Stimulated activated CD8-positive, alpha-beta memory T cell treated with anti-CD3 and anti-CD28 coated beads, Interleukin-4, amount 100 ng/mL, for 24 hours (primary cell): ENCODE measurements around the gene PRKCE.

Experiments
- DNase-seq: peaks from one replicate; pipeline ENCODE4 v3.0.0-alpha.2; 2020; ENCODE audit warnings: low read depth

Gene PRKCE

DNA sequence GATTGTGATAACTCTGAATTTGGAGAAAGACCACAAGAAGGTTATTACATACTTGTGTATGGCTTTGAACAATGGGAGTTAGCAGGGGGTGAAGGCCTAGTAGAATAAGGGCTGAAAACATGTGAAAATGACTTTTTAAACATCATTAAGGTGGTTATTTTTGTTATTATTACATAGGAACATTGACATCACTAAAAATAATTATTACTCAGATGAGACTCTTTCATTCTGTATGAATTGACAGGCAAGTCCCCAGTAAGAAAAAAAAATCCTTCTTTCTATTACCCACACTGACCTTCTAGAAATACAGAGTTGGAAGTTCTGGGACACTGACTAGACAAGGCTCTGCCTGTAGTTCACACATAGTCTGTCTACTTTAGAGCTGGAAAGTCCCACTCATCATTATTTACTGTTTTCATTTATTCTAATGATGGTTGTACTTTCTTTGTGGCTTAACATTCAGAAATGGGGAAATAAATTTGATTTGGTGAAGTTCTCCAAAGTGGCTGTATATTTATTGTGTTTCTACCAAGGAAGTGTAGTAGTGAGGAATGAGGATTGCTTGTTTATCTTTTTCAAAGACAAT is 426.1 kb downstream of the PRKCE start:
- no peak for DNase-seq

- DNase-seq = no peak
Observed at GRCh38 chr2:46079985-46080560, 428.6 kb downstream of the PRKCE start.

GRCh38 chr2:46082531-46083485 is 431.3 kb downstream of the PRKCE start:
- no peak for DNase-seq

DNA sequence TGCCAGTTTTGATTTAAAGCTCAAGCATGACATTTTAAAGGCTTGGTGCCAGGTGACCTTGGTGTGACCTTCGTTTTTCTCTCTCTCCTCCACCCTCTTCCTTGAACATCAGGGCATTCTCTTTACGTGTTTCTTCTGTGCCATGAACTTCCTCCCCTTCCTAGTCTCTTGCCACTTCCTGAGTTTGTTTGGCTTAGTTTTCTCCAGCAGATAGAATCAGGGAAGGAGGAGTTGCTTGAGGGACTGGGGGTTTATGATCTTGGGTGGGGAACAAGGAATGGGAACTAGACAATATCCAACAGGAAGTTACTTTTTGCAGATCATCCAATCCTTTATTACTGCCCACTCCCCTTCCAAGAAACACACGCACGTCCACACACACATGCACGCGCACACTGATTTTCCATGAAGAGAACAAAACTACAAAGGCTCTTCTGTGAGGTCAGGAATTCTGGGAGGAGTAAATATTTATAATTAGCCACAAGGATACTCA is 435.1 kb downstream of the PRKCE start:
- no peak for DNase-seq

DNA sequence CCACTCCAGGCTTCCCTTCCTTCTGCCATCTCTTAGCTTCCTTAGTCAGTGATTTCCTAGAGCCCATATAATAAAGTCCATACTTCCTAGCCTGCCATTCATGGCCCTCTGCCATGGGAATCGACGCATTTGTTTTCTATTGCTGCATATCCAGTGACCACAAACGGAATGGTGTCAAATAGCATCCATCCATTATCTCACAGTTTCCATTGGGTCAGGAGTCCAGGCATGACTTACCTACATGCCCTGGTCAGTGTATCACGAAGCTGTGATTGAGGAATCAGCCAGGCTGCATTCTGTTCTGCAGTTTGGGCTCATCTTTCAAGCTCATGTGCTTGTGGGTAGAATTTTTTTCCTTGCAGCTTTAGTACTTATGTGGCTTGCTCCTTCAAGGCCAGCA is 436.0 kb downstream of the PRKCE start:
- no peak for DNase-seq

GRCh38 chr2:46091004-46091403 is 439.5 kb downstream of the PRKCE start:
- no peak for DNase-seq

GRCh38 chr2:46091961-46092667 is 440.6 kb downstream of the PRKCE start:
- DNase-seq = no peak

GRCh38 chr2:46094689-46095088 is 443.2 kb downstream of the PRKCE start:
- DNase-seq = no peak

GRCh38 chr2:46095830-46096229 is 444.4 kb downstream of the PRKCE start:
- no peak for DNase-seq

DNA sequence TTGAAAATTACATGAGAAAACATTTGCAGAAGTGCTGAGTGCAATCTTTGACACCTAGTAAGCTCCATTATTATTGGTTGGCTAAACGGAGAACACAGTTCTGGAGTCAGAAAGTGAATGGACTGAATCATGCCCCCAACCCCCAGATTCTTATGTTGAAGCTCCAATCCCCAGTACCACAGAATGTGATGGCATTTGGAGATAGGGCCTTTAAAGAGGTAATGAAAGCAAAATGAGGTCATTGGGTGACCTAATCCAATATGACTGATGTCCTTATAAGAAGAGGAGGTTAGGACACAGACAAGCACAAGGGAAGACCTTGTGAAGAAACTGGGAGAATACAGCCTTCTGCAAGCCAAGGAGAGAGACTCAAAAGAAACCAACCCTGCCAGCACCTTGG is 444.8 kb downstream of the PRKCE start:
- no peak for DNase-seq

DNA sequence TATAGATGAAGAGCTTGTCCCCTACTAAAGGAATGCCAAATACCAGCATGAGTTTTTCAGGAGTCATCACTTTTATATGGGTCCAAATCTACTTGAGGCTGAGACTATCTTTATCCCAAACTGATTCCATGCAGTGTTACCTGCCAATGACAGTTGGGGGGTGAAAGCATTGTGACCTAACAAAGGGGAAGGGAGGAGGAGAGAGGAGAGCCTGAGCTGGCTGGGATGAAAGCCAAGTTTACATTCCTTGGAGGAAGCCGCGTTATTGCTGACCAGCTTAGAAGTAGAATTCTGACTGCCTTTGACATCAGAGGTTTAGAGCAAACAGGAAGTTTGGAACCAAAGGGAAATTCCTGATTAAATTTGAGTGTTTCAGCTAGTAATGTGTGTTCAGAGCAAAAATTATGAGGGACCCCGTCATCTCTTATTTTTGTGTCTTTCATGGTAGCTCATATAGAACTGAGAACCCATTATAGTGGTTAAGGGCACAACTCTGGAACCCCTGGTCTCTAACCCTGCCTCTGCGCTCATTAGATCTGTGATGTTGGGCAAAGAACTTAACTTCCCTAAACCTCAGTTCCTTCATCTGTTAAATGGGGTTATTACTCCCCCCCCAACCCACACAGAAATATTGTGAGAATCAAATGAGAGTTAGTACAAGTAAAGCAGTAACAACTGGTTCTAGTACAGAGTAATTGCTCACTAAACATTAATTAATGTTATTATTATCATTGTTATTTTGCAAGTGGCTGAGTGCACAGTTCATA is 446.4 kb downstream of the PRKCE start:
- DNase-seq = no peak

- DNase-seq = no peak
Observed at GRCh38 chr2:46098621-46099062, 447.2 kb downstream of the PRKCE start.

DNA sequence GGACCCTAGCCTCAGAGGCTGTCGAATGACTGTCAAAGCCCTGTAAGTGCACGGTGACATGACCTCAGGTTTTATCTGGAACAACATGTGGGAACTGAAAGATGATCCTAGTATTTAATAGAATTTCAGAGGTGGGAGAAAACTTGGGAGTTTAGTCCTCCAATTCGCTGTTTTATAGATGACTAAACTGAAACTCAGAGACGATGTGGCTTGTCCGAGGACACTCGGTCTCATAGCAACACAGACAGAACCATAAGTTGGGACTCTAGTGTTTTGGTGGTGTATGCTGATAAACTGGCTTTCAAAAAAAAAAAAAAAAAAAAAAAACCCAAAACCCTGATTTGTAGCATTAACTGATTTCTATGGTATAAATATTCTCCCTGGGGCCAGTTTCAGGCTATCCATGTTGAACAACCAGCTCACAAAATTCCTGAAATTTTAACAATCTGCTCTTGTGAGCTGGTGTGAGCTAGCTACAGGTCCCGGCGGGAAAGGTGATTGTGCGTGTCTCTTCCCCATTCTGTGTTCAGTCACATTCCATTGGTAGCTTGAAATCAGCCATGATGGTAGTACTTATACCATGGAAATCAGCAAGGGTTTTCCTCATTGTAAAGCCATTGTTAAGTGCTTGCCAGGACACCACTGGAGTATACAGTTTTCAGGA is 450.2 kb downstream of the PRKCE start:
- DNase-seq = no peak

DNA sequence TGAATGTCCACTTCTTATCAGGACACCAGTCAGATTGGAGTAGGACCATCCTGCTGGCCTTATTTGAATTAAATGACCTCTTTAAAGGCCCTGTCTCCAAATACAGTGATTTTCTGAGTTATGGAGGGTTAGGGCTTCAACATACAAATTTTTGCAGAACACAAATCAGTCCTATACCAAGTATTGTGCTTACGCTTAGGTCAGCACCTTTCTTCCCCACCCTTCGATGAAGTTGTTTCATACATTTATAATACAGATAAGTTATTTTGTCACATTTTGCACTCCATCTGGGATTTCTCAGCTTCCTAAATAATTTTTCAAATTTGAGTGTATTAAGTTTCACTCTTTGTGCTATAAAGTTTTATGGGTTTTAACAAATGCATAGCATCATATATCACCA is 455.2 kb downstream of the PRKCE start:
- DNase-seq = no peak

DNA sequence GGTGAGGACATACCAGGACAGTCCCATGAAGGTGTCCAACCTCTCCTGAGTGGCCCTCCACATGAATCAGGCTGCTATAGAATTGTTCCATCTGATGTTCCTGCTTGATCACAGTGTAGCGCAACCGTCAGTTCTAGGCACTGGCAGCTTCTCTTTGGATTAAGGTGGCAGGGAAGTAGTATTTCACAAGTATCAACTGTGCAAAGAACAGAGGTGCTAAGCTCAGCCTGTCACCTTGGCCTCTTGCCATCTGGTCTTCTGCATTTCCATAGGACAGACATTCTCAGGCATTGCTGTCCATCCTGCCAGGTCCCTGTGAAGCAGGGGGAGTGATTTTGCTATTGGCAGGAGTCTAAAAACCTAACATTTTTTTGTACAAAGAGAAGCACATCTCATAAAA is 463.5 kb downstream of the PRKCE start:
- DNase-seq = no peak

- no peak for DNase-seq
Observed at GRCh38 chr2:46116150-46116549, 464.7 kb downstream of the PRKCE start.

GRCh38 chr2:46116553-46116991 is 465.1 kb downstream of the PRKCE start:
- DNase-seq = no peak

GRCh38 chr2:46117379-46117778 is 465.9 kb downstream of the PRKCE start:
- DNase-seq = no peak

- DNase-seq = no peak
Observed at GRCh38 chr2:46117994-46118393, 466.5 kb downstream of the PRKCE start.

- DNase-seq = no peak
Observed at GRCh38 chr2:46118656-46119371, 467.3 kb downstream of the PRKCE start.
